NB4 (cell line): ENCODE data around the gene AGBL1.

ENCODE experiments used
- POLR2A ChIP-seq: IDR thresholded peaks from 2 replicates; pipeline ENCODE4 v1.6.1; 2011; ENCODE audit warnings: mild to moderate bottlenecking; ENCODE audit not compliant: insufficient read length; ENCODE audit errors: extremely low read depth
- TF ChIP-seq, protein P1 (sequence below): IDR thresholded peaks from one replicate; pipeline ENCODE4 v1.5.1; 2012; ENCODE audit warnings: low read depth, low read length
- TF ChIP-seq, protein P2 (sequence below): IDR thresholded peaks from 2 replicates; pipeline ENCODE4 v1.6.1; 2011; ENCODE audit warnings: low read depth, low read length

DNA sequence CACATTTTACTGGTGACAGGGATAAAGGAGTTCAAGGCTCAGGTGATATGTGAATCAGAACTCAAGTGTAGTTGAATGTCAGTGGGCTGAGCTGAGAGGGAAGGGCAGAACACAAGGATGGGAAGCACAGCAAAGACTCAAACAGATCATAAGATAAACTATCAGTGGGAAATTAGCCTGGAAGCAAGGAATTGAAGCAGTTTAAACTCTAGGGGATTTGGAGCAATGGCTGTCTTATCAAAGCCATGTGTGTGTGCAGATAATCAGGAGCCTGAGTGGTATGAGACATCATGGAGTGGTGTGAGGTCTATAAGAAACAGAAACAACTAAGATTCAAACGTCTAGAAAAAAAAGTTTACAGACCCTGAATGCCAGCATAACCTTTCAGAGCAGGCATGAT, 634.6 kb downstream of the AGBL1 start:
- TF ChIP-seq, protein P1, sequence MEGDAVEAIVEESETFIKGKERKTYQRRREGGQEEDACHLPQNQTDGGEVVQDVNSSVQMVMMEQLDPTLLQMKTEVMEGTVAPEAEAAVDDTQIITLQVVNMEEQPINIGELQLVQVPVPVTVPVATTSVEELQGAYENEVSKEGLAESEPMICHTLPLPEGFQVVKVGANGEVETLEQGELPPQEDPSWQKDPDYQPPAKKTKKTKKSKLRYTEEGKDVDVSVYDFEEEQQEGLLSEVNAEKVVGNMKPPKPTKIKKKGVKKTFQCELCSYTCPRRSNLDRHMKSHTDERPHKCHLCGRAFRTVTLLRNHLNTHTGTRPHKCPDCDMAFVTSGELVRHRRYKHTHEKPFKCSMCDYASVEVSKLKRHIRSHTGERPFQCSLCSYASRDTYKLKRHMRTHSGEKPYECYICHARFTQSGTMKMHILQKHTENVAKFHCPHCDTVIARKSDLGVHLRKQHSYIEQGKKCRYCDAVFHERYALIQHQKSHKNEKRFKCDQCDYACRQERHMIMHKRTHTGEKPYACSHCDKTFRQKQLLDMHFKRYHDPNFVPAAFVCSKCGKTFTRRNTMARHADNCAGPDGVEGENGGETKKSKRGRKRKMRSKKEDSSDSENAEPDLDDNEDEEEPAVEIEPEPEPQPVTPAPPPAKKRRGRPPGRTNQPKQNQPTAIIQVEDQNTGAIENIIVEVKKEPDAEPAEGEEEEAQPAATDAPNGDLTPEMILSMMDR: no peak
- TF ChIP-seq POLR2A: no peak
- TF ChIP-seq, protein P2, sequence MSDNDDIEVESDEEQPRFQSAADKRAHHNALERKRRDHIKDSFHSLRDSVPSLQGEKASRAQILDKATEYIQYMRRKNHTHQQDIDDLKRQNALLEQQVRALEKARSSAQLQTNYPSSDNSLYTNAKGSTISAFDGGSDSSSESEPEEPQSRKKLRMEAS: no peak
